G401.6 (cell line): ENCODE results near the gene HAND2.
A peak's percentile ranks its signal among the peaks of the same experiment; 100 is the strongest.

Experiments
- FAIRE-seq: peaks from 2 replicates; lab custom pipeline; 2012; peaks lifted over from hg19 to GRCh38; lab: Jason Lieb, UNC

The HAND2 gene

DNA sequence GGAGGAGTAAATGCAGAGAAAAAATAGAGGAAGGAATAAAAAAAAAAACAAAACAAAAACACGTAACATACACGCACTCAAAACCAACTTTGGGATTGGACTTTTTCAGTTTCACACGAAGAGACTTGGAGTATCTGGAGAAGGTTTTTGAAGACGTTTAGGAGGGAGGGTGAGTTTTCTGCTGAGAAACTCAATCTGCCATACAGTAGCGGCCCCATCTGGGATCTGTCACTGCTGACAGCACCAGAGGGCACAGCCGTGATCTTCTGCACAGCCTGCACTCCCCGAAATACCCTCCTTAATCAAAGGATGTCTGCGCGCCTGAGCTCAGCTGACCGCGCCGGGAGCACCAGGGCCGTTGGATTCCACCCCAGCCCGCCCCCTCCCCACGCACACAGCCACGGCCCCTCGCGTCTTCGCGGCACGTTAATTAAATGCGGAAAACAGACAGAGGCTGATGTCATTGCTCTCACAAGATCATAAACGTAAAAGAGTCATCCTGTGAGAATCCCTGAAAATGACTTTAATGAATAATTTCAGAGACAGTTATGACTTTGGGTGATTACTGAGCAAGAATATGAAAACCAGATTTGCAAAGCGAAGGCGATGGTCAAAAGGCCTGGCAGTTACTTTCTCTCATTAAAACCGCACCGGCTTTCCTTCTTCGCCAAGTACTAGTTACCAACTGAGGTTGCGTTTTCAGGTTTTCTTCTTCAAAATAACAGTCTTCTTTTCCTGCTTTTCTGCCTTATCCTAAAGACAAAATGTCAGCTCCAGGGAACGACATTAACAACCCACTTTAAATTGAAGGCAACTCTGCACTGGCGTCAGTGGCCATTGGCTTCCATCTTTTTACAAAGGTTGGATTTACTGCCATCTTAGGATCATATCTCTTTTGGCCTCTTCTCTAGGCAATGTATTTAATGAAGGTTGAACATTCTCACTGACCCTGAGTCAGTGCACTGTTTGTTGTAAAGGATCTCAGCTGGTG lies 10.6 kb downstream of the HAND2 start:
- FAIRE-seq: no peak

DNA sequence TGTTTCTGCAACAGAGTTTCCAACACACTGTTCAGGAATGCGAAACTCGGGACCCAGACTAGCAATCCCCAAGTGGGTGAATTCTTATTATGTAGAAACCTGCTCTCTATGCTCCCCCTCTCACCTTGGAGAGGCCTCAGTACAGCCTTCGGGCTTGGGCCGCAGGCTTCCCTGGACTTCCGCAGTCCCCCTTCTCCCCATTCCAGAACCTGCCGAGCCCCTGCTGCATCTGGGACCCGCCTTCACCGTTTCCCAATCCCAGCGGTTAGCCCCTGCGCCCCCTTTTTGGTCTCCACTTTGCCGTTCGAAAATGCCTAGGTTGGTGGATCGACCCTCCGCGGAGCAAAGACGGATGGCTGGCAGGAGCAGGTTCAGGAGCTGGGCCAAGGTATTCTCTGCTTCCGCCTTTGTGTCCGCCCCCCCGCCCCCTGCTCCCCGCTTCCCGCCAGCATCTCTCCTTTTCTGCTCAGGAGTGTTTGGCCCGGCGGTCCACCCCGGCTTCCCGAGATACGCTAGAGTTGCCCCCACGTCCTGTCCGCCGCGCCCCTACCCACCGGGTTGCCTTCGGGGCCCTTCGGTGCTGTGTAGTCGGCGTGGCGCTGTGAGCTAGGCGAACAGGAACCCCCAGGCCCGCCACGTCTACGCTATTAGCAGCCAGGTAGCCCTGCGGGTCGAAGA lies 11.5 kb downstream of the HAND2 start:
- FAIRE-seq: no peak

- no peak for FAIRE-seq
Measured at GRCh38 chr4:173517781-173518424, 12.1 kb downstream of the HAND2 start.

DNA sequence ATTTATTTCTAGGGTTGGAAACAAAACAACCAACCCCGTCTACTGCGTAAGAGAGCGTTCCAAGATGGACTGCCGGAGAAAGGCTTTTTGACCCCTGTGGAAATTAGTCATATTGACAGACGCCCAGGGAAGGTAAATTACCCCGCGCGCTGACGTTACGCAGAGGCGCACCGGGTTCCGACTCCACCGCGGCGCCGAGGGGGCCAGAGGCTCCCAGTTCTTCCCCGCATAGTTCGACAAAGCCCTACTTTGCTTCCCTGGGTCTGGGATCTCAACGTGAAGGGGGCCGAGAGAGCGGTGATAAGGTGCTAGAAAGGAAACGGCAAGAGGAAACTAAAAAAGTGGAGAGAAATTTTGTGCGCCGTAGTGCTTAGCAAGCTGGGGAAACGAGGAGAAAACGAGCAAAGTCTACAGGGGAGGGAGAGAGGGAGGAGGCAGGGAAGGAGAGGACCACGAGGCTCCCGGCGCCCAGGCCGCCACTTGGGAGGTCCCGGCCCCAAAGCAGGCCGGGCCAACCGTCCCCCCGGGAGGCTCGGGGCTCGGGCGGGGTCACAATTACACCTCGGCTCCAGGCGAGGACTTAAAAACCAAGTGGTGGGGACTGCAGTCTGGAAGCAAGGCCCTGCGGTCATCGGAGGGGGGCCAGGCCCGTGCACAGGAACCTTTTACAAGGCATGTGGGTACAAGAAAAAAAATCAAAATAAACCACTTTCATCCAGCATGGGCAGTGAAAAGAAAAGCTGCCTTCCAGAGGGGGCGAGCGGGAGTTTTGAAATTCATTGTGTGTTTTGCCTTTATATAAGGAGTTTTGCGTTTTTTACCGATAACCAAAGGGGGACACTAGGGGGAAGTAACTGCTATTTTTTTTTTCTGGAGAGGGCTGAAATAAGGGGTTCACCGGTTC lies 13.2 kb downstream of the HAND2 start:
- FAIRE-seq: no peak

GRCh38 chr4:173515458-173515857 lies 14.6 kb downstream of the HAND2 start:
- no peak for FAIRE-seq

DNA sequence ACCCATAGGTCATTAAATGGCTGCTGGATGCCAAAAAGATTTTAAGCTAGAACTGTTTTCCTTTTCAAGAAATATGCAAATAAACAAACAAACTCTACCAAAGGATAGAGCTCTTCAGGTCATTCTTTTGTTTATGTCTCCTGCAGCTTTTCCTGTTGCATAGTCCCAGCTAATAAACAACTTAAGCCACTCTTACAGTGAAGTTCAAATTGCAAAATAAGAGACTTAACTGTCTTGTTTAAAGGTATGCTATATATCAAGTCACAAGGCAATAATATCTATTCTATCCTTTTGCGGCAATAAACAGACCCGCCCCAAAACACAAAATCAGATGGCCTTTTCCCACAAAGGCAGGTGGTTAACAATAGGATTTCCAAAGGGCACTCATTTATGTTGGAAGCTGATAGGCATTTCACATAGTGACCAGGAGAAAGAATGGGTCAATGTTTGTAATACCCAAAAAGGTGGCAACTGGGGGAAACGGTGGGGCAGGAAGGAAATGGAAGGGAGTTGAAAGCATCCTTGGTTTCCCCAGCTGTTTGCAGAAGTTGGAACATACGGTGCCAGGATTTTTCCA lies 15.3 kb downstream of the HAND2 start:
- no peak for FAIRE-seq

DNA sequence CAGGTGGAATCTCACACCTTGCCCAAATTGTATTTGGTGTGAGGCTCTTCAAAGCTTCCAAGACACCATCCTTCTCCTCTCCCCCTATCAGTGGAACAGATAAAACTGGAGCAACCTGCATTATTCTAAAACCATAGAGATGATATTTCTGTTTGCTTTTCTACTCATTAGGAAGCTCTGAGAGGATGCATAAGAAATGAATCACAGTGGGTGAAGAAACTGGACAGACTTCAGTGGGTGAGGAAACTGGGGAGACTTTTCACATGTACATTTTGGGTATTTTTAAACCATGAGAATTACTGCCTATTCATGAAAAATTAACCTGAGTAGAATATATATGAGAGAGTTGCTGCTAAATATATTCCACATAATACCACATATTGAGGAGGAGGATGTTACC lies 16.4 kb downstream of the HAND2 start:
- no peak for FAIRE-seq

GRCh38 chr4:173511787-173512361 lies 18.2 kb downstream of the HAND2 start:
- FAIRE-seq: no peak

- no peak for FAIRE-seq
Measured at GRCh38 chr4:173509036-173510001, 20.7 kb downstream of the HAND2 start.

GRCh38 chr4:173508386-173509035 lies 21.5 kb downstream of the HAND2 start:
- no peak for FAIRE-seq

GRCh38 chr4:173507471-173508385 lies 22.3 kb downstream of the HAND2 start:
- no peak for FAIRE-seq

DNA sequence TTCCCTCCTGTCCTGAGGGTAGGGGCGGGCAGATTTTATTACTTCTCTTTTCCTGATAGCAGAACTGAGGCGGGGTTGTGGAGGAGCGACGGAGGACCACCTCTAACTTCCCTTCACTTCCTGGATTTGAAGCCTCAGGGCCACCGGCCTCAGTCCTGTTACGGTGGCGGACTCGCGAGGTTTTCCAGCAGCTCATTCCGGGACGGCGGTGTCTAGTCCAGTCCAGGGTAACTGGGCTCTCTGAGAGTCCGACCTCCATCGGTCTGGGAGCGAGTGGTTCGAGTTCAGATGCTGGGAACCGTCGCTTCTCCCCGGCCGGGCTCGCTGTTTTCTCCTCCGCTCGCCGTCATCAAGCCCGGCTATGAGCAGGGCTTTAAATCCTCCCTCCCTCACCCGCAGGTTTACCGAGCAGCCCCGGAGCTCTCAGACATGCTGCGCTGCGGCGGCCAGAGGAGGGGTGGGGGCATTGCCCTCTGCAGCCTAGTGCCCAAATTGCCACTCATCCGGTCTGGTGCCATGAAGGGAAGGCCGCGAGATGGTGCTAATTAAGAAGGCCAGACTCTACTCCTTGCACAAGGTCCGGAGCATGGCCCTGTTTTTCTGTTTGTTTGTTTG lies 23.3 kb downstream of the HAND2 start:
- FAIRE-seq: no peak

DNA sequence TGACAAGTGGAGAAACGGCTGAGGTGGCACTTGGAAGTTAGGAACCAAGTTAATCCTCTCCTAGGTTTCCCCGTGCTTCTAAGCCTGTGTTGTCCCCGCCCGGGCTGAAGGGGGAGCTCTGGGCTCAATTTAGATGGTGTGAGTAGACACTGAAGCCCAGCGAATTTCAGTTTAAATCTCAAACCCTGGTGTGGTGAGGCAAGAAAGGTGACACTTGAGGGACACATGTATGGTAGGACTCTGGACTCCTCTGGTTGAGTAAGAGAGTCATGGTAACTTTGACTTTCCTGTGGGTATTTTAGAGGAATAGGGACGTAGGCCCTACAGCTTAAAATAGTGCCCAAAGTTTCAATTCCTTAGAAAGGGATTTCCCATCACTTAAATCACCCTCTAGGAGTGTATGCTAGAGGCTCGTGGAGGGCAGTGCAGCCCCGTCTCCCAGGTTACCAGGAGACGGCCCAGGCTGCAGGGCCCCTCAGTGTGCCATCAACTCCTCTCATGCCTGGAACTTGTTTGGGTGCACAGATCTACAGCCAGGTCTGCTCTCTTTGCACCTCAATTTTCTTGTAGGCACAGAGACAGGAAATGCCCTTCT lies 24.0 kb downstream of the HAND2 start:
- FAIRE-seq: peak; percentile 84

DNA sequence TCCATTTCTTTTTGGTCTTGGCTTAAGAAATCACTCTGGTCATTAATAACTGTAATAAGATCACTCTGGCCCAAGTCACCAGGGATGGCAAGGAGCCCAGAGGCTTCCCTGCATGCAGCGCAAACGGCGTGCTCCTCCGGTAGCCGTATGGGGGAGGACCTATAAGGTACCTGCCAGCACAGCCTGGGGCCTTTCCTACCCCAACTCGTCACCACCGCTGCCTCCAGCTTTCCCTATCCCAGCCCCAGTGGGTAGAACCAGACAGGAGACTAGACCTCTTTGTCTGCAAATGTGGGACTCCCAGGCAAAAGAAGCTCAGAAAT lies 25.9 kb downstream of the HAND2 start:
- no peak for FAIRE-seq

DNA sequence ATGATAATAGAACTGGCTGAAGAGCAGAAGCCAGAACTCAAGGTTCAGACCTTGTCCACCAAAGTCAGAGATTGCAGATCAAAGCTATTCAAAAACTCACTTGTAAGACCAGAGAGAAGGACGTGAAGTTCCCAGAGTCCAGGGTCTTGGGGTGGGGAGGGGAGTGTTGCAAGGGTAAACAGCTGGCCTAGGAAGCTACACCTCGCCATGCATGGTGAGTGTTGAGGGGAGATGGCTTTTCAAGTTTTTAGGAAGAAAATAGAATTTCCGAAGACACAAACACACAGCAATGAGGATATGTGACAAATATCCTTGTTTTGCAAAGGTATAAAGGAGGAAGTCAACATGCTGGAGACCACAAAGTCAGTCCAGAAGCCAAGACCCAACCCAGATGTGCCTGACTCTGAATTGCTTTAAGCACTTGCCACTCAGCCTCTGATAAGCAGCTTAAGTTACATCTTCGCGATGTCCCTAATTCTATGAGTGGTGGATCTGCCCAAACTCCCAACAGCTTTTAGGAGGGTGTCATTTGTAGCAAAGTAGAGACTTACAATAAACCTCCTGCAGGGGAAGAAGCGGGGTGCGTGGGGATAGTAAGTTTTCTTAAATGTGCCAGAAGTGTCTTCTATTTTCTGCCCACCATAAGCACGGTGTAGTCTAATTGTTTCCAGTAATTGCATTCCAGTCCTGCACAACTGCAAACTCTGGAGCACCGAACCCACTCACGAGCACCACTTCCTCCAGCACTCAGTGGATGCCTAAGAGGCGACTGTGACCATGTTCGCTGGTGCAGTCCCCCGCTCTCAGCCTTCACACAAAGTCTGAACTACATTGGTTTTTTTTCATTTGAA lies 26.5 kb downstream of the HAND2 start:
- no peak for FAIRE-seq

- FAIRE-seq: no peak
Measured at GRCh38 chr4:173502282-173502681, 27.7 kb downstream of the HAND2 start.
